ENCODE data around the gene GDPD1. TPM values are rescaled to one million over a fixed set of nuclear protein-coding genes. Genes with fewer than 3 reads are reported as not detected.
A peak's percentile ranks its signal among the peaks of the same experiment; 100 is the strongest.

The GDPD1 gene
- total RNA-seq, 4 donors from 2014 or later: 0.75 to 2.0 (median 1.00) TPM

DNA sequence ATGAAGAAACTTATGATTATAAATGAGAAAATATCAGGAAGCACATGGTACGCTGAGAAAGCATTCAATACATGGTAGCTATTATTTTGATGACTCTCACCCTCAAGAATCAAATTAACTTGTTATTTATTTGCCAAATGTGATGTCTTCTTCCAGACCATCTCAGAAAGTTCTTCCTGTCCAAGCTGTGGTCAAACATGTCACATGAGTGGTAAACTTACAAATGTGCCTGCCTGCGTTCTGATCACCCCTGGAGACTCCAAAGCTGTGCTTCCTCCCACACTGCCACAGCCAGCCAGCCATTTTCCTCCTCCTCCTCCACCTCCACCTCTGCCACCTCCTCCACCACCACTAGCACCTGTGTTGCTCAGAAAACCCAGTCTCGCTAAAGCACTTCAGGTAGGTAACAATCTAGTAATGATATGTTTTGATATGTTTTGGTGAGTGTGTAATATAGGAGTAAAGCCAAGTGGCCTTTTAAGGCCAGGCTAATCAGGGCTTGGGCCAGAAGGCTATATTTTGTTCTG is 26.9 kb upstream of the GDPD1 start:
- intact Hi-C loops (cut with DNase I): no loop called here
- no peaks in the 10 kb centered on the region for H3K27me3 ChIP-seq
- WGBS: 96% methylated on average over 3 of the region's 3 CpGs
- H3K9me3 ChIP-seq: no peaks in the 10 kb centered on the region
- no peak overlapping the region for H3K4me3 ChIP-seq
- H3K27ac ChIP-seq (replicated peaks in 1 of 4): no peak overlapping the region
- TF ChIP-seq, protein P1, sequence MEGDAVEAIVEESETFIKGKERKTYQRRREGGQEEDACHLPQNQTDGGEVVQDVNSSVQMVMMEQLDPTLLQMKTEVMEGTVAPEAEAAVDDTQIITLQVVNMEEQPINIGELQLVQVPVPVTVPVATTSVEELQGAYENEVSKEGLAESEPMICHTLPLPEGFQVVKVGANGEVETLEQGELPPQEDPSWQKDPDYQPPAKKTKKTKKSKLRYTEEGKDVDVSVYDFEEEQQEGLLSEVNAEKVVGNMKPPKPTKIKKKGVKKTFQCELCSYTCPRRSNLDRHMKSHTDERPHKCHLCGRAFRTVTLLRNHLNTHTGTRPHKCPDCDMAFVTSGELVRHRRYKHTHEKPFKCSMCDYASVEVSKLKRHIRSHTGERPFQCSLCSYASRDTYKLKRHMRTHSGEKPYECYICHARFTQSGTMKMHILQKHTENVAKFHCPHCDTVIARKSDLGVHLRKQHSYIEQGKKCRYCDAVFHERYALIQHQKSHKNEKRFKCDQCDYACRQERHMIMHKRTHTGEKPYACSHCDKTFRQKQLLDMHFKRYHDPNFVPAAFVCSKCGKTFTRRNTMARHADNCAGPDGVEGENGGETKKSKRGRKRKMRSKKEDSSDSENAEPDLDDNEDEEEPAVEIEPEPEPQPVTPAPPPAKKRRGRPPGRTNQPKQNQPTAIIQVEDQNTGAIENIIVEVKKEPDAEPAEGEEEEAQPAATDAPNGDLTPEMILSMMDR (IDR thresholded peaks at IDR 0.05): no peak
- TF ChIP-seq EP300 (IDR thresholded peaks at IDR 0.05) (no peak), POLR2AphosphoS5 (IDR thresholded peaks at IDR 0.05) (no peak), POLR2A (IDR thresholded peaks at IDR 0.05; ENCODE audit: low read depth) (no peak)
- H3K4me1 ChIP-seq: no peaks in the 10 kb centered on the region
- H3K36me3 ChIP-seq: peaks cover 0 to 6% (median 0%) of the 10 kb centered on the region in 4 donors
- DNase-seq (ENCODE audit: extremely low spot score): no peak

DNA sequence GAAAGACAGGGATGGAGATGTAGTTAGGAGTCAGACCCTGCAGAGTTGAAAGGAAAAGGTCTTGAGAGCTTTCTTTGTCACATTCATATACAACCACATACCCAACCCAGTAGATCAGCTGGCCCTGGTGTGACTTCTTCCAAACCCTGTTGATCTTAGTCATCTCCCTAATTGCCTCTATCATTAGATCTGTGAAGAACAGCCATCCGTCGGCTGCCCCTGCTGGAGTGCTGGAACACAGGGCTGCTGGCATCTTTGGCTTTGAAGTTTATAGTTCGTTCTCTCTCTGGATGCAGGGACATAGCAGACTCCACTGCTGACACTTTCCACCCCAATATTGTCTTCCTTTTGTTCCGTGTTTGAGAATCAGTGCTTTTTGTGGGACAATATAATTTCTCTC is 20.9 kb upstream of the GDPD1 start:
- 96% methylated on average over 4 of the region's 4 CpGs for whole genome bisulfite sequencing
- TF ChIP-seq EP300 (IDR thresholded peaks at IDR 0.05) (no peak), POLR2A (IDR thresholded peaks at IDR 0.05; ENCODE audit: low read depth) (no peak), POLR2AphosphoS5 (IDR thresholded peaks at IDR 0.05) (no peak)
- TF ChIP-seq, protein P1 (IDR thresholded peaks at IDR 0.05): no peak
- no peak for DNase-seq (ENCODE audit: extremely low spot score)

DNA sequence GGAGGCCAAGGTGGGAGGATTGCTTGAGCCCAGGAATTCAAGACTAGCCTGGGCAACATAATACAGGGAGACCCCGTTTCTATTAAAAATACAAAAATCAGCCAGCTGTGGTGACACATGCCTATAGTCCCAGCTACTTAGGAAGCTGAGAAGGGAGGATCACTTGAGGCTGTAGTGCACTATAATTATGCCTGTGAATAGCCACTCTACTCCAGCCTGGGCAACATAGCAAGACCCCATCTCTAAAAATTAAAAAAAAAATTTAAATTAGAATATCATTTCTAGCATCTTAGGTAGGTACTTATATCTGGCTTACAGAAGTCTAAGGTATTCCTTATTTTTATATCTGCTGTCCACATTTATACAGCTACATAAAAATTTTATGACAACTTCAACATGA is 18.0 kb upstream of the GDPD1 start:
- intact Hi-C loops (cut with DNase I): no loop called here
- no peak for DNase-seq (ENCODE audit: extremely low spot score)
- Histone ChIP-seq H3K27ac (replicated peaks in 1 of 4) (no peak overlapping the region), H3K27me3 (no peaks in the 10 kb centered on the region), H3K4me1 (no peaks in the 10 kb centered on the region), H3K36me3 (peaks cover 0 to 6% (median 0%) of the 10 kb centered on the region in 4 donors), H3K4me3 (no peak overlapping the region), H3K9me3 (no peaks in the 10 kb centered on the region)
- 100% methylated on average over 1 of the region's 1 CpG for WGBS
- no peak for TF ChIP-seq POLR2AphosphoS5 (IDR thresholded peaks at IDR 0.05)

More for the DNA sequence above, 20.9 kb upstream of the GDPD1 start:
- intact Hi-C loops (cut with DNase I): no loop called here
- Histone ChIP-seq H3K36me3 (peaks cover 0 to 6% (median 0%) of the 10 kb centered on the region in 4 donors), H3K9me3 (no peaks in the 10 kb centered on the region), H3K27ac (replicated peaks in 1 of 4) (no peak overlapping the region), H3K4me1 (no peaks in the 10 kb centered on the region), H3K27me3 (no peaks in the 10 kb centered on the region), H3K4me3 (no peak overlapping the region)

DNA sequence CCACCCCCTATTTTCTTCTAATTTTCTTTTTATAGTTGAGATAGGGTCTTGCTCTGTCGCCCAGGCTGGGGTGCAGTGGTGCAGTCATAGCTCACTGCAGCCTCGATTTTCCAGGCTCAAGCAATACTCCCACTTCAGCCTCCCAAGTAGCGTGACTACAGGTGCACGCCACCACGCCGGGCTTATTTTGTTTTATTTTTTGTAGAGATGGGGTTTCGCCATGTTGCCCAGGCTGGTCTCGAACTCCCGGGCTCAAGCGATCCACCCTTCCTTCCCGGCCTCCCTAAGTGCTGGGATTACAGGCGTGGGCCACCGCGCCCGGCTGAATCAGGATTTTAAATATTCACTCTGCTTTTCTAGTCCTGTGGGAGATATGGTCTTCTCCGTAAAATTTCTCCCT is 941 bp upstream of the GDPD1 start:
- TF ChIP-seq, protein P1 (IDR thresholded peaks at IDR 0.05): no peak
- TF ChIP-seq POLR2AphosphoS5 (IDR thresholded peaks at IDR 0.05) (no peak), EP300 (IDR thresholded peaks at IDR 0.05) (no peak), POLR2A (IDR thresholded peaks at IDR 0.05; ENCODE audit: low read depth) (no peak)
- Histone ChIP-seq H3K4me3 (no peak overlapping the region), H3K27ac (replicated peaks in 1 of 4) (no peak overlapping the region), H3K27me3 (no peaks in the 10 kb centered on the region), H3K9me3 (no peaks in the 10 kb centered on the region), H3K4me1 (peaks cover 4 to 12% (median 8%) of the 10 kb centered on the region in 4 donors), H3K36me3 (peaks cover 4 to 9% (median 7%) of the 10 kb centered on the region in 4 donors)
- DNase-seq (ENCODE audit: extremely low spot score): no peak
- intact Hi-C loops (cut with DNase I): loop anchor here (10.0 kb wide), 1 partner anchor 65 kb away; the partner anchor contains the start of genes PRR11 and SKA2
- 93% methylated on average over 16 of the region's 16 CpGs for WGBS

DNA sequence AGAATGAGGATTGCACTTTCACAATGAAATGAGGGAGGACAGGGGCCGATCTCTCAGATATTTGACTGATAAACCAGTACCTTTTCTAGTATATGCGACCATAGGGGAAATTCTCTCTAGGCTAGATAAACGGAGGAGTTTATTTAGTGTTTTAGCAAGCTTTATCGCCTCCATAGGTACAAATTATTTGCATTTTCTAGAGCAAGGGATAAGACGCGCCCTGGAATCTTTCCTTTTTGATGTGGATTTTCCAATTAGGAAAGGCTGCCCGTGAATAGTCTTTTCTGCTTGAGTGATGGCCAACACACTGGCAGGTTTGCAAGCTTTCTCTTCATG is 351 bp upstream of the GDPD1 start:
- DNase-seq (ENCODE audit: extremely low spot score): no peak
- Histone ChIP-seq H3K4me1 (peaks cover 4 to 12% (median 8%) of the 10 kb centered on the region in 4 donors), H3K9me3 (no peaks in the 10 kb centered on the region), H3K36me3 (peaks cover 0 to 4% (median under 1%) of the 10 kb centered on the region in 4 donors), H3K27ac (replicated peaks in 1 of 4) (peak overlapping the region in 3 of 4 donors; percentile 77 to 80 (median 79)), H3K27me3 (no peaks in the 10 kb centered on the region), H3K4me3 (peak overlapping the region; percentile 67 to 92 (median 69))
- WGBS: 40% methylated on average over 7 of the region's 7 CpGs
- intact Hi-C loops (cut with DNase I): loop anchor here (5.0 to 10.0 kb wide), 2 partner anchors 65 to 222 kb away; partner anchors contain the start of genes PRR11 and SKA2
- TF ChIP-seq EP300 (IDR thresholded peaks at IDR 0.05): no peak
- no peak for TF ChIP-seq POLR2A (IDR thresholded peaks at IDR 0.05; ENCODE audit: low read depth)
- no peak for TF ChIP-seq POLR2AphosphoS5 (IDR thresholded peaks at IDR 0.05)
- TF ChIP-seq, protein P1 (IDR thresholded peaks at IDR 0.05): no peak
